ENCODE data around the gene BAMBI. TPM values are rescaled to one million over a fixed set of nuclear protein-coding genes. Genes with fewer than 3 reads are reported as not detected.

BAMBI gene
- total RNA-seq, 1 experiment from 2014 or later = 6.2 TPM

- TF ChIP-seq EZH2phosphoT487 (IDR thresholded peaks at IDR 0.05; ENCODE audit: borderline replicate concordance) = no peak
- TF ChIP-seq REST (IDR thresholded peaks at IDR 0.05; ENCODE audit: low read depth) = no peak
- no peak for TF ChIP-seq POLR2A (IDR thresholded peaks at IDR 0.05; ENCODE audit: borderline replicate concordance, extremely low read depth, insufficient read depth, insufficient read length)
- no peak for TF ChIP-seq CTCF (IDR thresholded peaks at IDR 0.05 in 2 of 3, conservative IDR thresholded peaks at IDR 0.05 in 1 of 3; ENCODE audit: borderline replicate concordance in 1 of 3, insufficient read depth in 1 of 3, low read depth in 2 of 3, low read length in 2 of 3)
- H3K4me1 ChIP-seq (ENCODE audit: control insufficient read depth in 1 of 2, insufficient read depth in 2 of 2, low read length in 2 of 2) = no peaks in the 10 kb centered on the region
- ChIA-PET RAD21 (ENCODE audit: low non-redundant PET in 1 of 2, low total read pairs in 2 of 2, uncharacterized antibody in 2 of 2, unreplicated experiment in 2 of 2) (no interaction called here), CTCF (interaction anchor here (0.7 kb wide), 1 partner anchor 38 kb away, joined by 3 read pairs; no protein-coding TSS in a partner anchor), POLR2A (no interaction called here)
- H3K27ac ChIP-seq (ENCODE audit: low read depth, low read length) = no peak overlapping the region
- H3K79me2 ChIP-seq (ENCODE audit: insufficient read depth, low read length) = no peaks in the 10 kb centered on the region
- no peaks in the 10 kb centered on the region for H3K9me2 ChIP-seq (ENCODE audit: insufficient read depth)
- no peaks in the 10 kb centered on the region for H3K36me3 ChIP-seq (ENCODE audit: control insufficient read depth in 1 of 2, insufficient read depth in 2 of 2, low read length in 2 of 2)
- DNase-seq (ENCODE audit: low read depth, low spot score) (no peak), ATAC-seq (no peak)
- no peaks in the 10 kb centered on the region for H3K27me3 ChIP-seq (ENCODE audit: insufficient read depth, low read length)
- intact Hi-C loops (cut with micrococcal nuclease) = no loop called here
- no peak overlapping the region for H3K9ac ChIP-seq (ENCODE audit: low read length)
- BruUV-seq (replicated peaks) = no TSS peak
- no peaks in the 10 kb centered on the region for H3K9me3 ChIP-seq (ENCODE audit: control insufficient read depth in 1 of 2, insufficient read depth in 1 of 2, low read depth in 1 of 2, low read length in 2 of 2)
- H3K4me3 ChIP-seq (replicated peaks in 1 of 2; ENCODE audit: low read depth in 1 of 2, low read length in 2 of 2) = no peak overlapping the region
- H4K20me1 ChIP-seq (ENCODE audit: insufficient read depth) = no peaks in the 10 kb centered on the region
- H2AFZ ChIP-seq (ENCODE audit: low read depth, low read length, poor library complexity, severe bottlenecking) = no peak overlapping the region
- H3K4me2 ChIP-seq (ENCODE audit: low read length) = no peak overlapping the region
Measured at GRCh38 chr10:28705472-28705871, 28.2 kb downstream of the BAMBI start.
